Epithelial cell of proximal tubule (primary cell): ENCODE measurements around the gene MDC1. TPM values are rescaled to one million over a fixed set of nuclear protein-coding genes. Genes with fewer than 3 reads are reported as not detected.

Source experiments
- DNase-seq: peaks from one replicate; pipeline ENCODE4 v3.0.0-alpha.2; 2011; ENCODE audit warnings: low read depth
- H3K4me3 ChIP-seq: 2 replicates; pipeline ENCODE4 v1.5.1; 2011; ENCODE audit warnings: low read depth, mild to moderate bottlenecking, low read length
- CTCF ChIP-seq: conservative IDR thresholded peaks from 2 replicates; pipeline ENCODE4 v1.5.1; 2012; ENCODE audit warnings: low read depth, mild to moderate bottlenecking, low read length
- total RNA-seq: library from RNA; depleted of rRNA; stranded (reverse); fragments of >200 nt; gene quantifications from 2 replicates; pipeline ENCODE4 v1.2.3, GENCODE V29; 2015

The MDC1 gene
- total RNA-seq, 1 donor from 2014 or later, result 11.4 TPM

- H3K4me3 ChIP-seq, result no peak overlapping the region
- no peak for DNase-seq
- no peak for TF ChIP-seq CTCF
These were observed 14.1 kb downstream of the MDC1 start for GRCh38 chr6:30703011-30703410.

GRCh38 chr6:30700340-30700739, 16.7 kb downstream of the MDC1 start:
- no peak for TF ChIP-seq CTCF
- no peak for DNase-seq
- H3K4me3 ChIP-seq, result no peak overlapping the region

- no peak for DNase-seq
- no peak for TF ChIP-seq CTCF
- no peak overlapping the region for H3K4me3 ChIP-seq
These were observed 20.6 kb downstream of the MDC1 start for GRCh38 chr6:30696432-30696831.

- H3K4me3 ChIP-seq, result peak overlapping the region; percentile 82
- no peak for TF ChIP-seq CTCF
- DNase-seq, result no peak
These were observed 25.8 kb downstream of the MDC1 start for GRCh38 chr6:30691208-30691847.

GRCh38 chr6:30690403-30691207, 26.5 kb downstream of the MDC1 start, which contains the start of gene NRM:
Gene NRM (minus strand): TSS chr6:30690984. CDS start chr6:30690974, 10 bp downstream.
- no peak for DNase-seq

GRCh38 chr6:30689985-30690384, 27.1 kb downstream of the MDC1 start:
- DNase-seq, result no peak
- H3K4me3 ChIP-seq, result peak overlapping the region; percentile 82
- no peak for TF ChIP-seq CTCF

More at GRCh38 chr6:30690403-30691207, 26.5 kb downstream of the MDC1 start, which contains the start of gene NRM:
- TF ChIP-seq CTCF, result no peak
- peak within 1 kb of the TSS; percentile 82 for H3K4me3 ChIP-seq
